NCI-H1417 treated with DMSO at 0.1 percent for 48 hours (cell line): ENCODE data around the gene FAM53A.
"Not testable (repeated sequence)": the region's sequence is repeated elsewhere in the genome, so short reads cannot be mapped to it uniquely, and the experiment has no call there.

ENCODE experiments used
- DNase-seq: peaks from one replicate; lab custom pipeline; 2025; lab: John Stamatoyannopoulos, UW

FAM53A gene

GRCh38 chr4:1685235-1686150 lies 1.4 kb upstream of the FAM53A start:
- DNase-seq = no peak

GRCh38 chr4:1684506-1685234 lies 557 bp upstream of the FAM53A start:
- no peak for DNase-seq

- DNase-seq = no peak
Observed at GRCh38 chr4:1683261-1683735, 815 bp downstream of the FAM53A start.

GRCh38 chr4:1682860-1683259 lies 1.3 kb downstream of the FAM53A start:
- no peak for DNase-seq

GRCh38 chr4:1678244-1678643 lies 5.9 kb downstream of the FAM53A start:
- DNase-seq = no peak

- no peak for DNase-seq
Observed at GRCh38 chr4:1676605-1677525, 7.2 kb downstream of the FAM53A start.

- DNase-seq = no peak
Observed at GRCh38 chr4:1675802-1676137, 8.3 kb downstream of the FAM53A start.

GRCh38 chr4:1675136-1675801 lies 8.8 kb downstream of the FAM53A start:
- DNase-seq = no peak

GRCh38 chr4:1674682-1675081 lies 9.4 kb downstream of the FAM53A start:
- DNase-seq = no peak

GRCh38 chr4:1673671-1674070 lies 10.4 kb downstream of the FAM53A start:
- no peak for DNase-seq

- not testable (repeated sequence) for DNase-seq
Observed at GRCh38 chr4:1671011-1671410, 13.1 kb downstream of the FAM53A start.

- no peak for DNase-seq
Observed at GRCh38 chr4:1670279-1670678, 13.8 kb downstream of the FAM53A start.

- DNase-seq = no peak
Observed at GRCh38 chr4:1669850-1670249, 14.3 kb downstream of the FAM53A start.

- no peak for DNase-seq
Observed at GRCh38 chr4:1669270-1669669, 14.8 kb downstream of the FAM53A start.

GRCh38 chr4:1668488-1668840 lies 15.6 kb downstream of the FAM53A start:
- no peak for DNase-seq

- DNase-seq = no peak
Observed at GRCh38 chr4:1667273-1667672, 16.8 kb downstream of the FAM53A start.

- no peak for DNase-seq
Observed at GRCh38 chr4:1666391-1666790, 17.7 kb downstream of the FAM53A start.

GRCh38 chr4:1664141-1664540 lies 20.0 kb downstream of the FAM53A start:
- no peak for DNase-seq

- no peak for DNase-seq
Observed at GRCh38 chr4:1663549-1663948, 20.6 kb downstream of the FAM53A start.

- DNase-seq = no peak
Observed at GRCh38 chr4:1661695-1662094, 22.4 kb downstream of the FAM53A start.

- no peak for DNase-seq
Observed at GRCh38 chr4:1660948-1661677, 23.0 kb downstream of the FAM53A start.
